ENCODE results near the gene NBAS.
"Not testable (repeated sequence)": the region's sequence is repeated elsewhere in the genome, so short reads cannot be mapped to it uniquely, and the experiment has no call there.

Gene NBAS

DNA sequence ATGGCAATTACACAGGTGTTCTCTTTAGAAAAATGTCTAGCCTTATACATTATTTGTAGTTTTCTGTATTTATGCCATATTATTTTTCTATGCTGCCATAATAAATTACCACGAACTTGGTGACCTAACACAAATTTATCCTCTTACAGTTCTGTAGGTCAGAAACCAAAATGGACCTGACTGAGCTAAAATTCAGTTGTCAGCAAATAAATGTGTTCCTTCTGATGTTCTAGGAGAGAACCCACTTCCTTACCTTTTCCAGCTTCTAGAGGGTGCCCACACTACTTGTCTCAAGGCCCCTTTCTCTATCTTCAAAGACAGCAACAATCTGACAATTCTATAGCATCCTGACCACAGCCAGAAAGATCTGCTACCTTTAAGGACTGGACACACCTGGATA lies 153.5 kb downstream of the NBAS start:
- Histone ChIP-seq H3K36me3 (peaks cover 11% of the 10 kb centered on the region), H3K4me2 (no peak overlapping the region), H3K27ac (no peak overlapping the region), H3K4me3 (no peak overlapping the region), H3K4me1 (no peaks in the 10 kb centered on the region), H4K20me1 (no peaks in the 10 kb centered on the region), H3K9me3 (no peaks in the 10 kb centered on the region), H3K9ac (no peak overlapping the region), H3K27me3 (no peaks in the 10 kb centered on the region)
- TF ChIP-seq Cebpa-rat (IDR thresholded peaks at IDR 0.05): no peak

- H4K20me1 ChIP-seq, H3K9ac ChIP-seq, H3K27me3 ChIP-seq, H3K4me3 ChIP-seq, H3K4me1 ChIP-seq, H3K27ac ChIP-seq, H3K36me3 ChIP-seq, H3K9me3 ChIP-seq, H3K4me2 ChIP-seq: not testable (repeated sequence)
Measured at GRCh38 chr2:15404511-15404910, 156.6 kb downstream of the NBAS start.

DNA sequence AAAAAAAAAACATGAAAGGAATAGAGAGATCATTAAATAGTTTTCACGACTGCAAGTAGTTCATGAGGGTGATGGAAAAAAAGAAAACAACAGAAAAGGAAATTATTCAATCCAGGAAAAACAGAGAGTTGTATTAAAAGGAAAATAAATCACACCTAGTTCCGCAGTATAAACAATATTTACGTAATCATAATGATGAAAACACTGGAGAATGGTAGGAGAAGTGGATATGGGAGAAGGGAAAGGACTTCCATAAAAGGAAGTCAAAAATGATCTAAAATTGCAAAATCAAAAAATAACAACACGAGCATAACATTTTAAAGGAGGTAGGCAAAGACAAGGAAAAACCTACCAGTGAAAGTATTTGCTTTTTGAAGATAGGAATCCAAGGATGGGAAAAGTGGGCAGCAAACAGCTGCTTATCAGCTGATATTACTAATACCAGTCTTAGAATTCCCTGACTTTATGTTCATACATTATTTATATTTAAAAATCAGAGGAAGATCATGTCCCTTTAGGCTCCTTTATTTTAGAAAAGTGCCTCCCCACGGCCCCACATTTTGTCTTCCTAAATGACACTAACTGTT lies 160.8 kb downstream of the NBAS start:
- Histone ChIP-seq H3K27me3 (no peaks in the 10 kb centered on the region), H3K4me2 (no peak overlapping the region), H3K4me1 (no peaks in the 10 kb centered on the region), H4K20me1 (no peaks in the 10 kb centered on the region), H3K36me3 (peaks cover 4% of the 10 kb centered on the region; the same call in 1 of the 2 replicates), H3K9ac (no peak overlapping the region), H3K9me3 (no peaks in the 10 kb centered on the region), H3K27ac (no peak overlapping the region), H3K4me3 (no peak overlapping the region)
- no peak for TF ChIP-seq Cebpa-rat (IDR thresholded peaks at IDR 0.05)

DNA sequence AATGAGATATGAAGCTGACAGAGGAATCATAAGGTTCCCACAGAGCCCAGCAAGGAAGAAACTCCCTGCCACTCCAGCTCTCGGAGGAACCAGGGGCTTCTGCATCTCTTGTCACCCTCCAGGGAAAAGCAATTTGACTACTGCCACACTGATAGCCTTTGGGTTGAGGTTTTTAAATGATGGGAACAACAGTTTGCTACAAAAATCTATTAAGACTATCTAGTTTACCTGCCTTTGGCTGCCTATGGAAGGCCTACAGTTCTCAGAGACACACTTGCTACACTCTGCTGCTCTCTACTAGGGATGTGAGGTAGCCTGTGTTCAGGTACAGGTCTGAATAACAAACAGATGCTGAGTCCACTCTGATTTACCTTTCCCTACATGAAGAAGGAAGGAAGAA lies 161.9 kb downstream of the NBAS start:
- Histone ChIP-seq H3K27me3 (no peaks in the 10 kb centered on the region), H3K4me3 (no peak overlapping the region), H3K36me3 (no peaks in the 10 kb centered on the region), H3K4me2 (no peak overlapping the region), H3K27ac (no peak overlapping the region), H3K9ac (no peak overlapping the region), H4K20me1 (no peaks in the 10 kb centered on the region), H3K4me1 (no peaks in the 10 kb centered on the region), H3K9me3 (no peaks in the 10 kb centered on the region)
- no peak for TF ChIP-seq Cebpa-rat (IDR thresholded peaks at IDR 0.05)

DNA sequence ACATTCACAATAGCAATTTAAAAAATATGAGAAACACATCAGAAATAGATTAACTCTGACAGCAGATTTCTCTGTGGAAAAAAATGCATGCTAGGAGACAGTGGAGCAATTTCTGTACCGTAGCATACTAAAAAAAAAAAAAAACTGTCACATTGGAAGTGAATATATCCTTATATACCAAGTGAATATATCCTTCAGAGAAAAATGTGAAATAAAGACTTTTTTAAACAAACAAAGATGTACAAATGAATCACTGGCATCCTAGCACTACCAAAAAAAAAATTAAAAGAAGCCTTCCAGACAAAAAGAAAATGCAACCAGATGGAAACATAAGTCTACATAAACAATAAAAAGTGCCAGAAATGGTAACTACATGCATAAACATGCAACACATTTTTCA lies 169.4 kb downstream of the NBAS start:
- Histone ChIP-seq H3K4me3 (no peak overlapping the region), H3K4me2 (no peak overlapping the region), H3K9ac (no peak overlapping the region), H3K27me3 (no peaks in the 10 kb centered on the region), H3K4me1 (no peaks in the 10 kb centered on the region), H3K27ac (no peak overlapping the region), H4K20me1 (no peaks in the 10 kb centered on the region), H3K36me3 (0 out of 2 replicates have a peak, but pooled peaks cover 4% of the 10 kb centered on the region), H3K9me3 (no peaks in the 10 kb centered on the region)
- TF ChIP-seq Cebpa-rat (IDR thresholded peaks at IDR 0.05): no peak

DNA sequence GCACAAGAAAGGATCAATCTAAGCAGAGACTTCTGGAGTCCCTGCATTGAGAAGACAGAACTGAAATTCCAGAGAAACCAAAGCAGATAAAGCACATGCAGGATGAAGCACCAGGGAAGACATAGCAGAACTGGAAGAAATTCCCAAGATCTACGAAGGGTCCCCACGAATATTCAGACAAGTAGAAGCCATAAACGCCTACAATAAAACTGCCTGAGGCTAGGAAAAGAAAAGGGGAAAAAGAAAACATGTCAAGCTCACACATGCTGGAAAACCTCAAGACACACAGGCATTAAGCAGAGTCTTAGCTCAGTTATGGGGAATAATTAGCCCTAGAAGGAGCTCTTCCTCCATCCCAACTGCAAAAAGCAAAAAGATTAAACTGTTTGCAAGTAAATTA lies 171.2 kb downstream of the NBAS start:
- Histone ChIP-seq H3K4me1 (no peaks in the 10 kb centered on the region), H3K27ac (no peak overlapping the region), H3K4me2 (no peak overlapping the region), H4K20me1 (no peaks in the 10 kb centered on the region), H3K27me3 (no peaks in the 10 kb centered on the region), H3K9me3 (no peaks in the 10 kb centered on the region), H3K36me3 (0 out of 2 replicates have a peak, but pooled peaks cover 4% of the 10 kb centered on the region), H3K9ac (no peak overlapping the region), H3K4me3 (no peak overlapping the region)
- TF ChIP-seq Cebpa-rat (IDR thresholded peaks at IDR 0.05): no peak

DNA sequence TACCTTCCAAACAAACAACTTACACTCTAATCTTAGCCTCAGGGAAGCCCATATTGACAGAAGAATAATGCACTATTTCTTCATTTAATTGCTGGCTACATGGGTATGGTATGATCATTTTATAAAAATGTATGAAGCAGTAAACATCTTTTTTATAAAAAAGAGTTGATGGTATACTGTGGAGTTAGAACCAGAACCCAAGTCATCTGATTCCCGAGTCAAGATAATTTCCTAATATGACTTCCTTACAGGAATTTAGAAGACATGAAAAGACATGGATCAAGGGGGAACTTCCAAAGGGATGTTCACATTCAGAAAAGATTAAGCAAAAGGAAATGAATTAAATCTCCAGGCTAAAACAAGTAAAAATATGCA lies 171.8 kb downstream of the NBAS start:
- H3K36me3 ChIP-seq: 0 out of 2 replicates have a peak, but pooled peaks cover 4% of the 10 kb centered on the region
- H3K4me1 ChIP-seq: no peaks in the 10 kb centered on the region
- no peak for TF ChIP-seq Cebpa-rat (IDR thresholded peaks at IDR 0.05)

DNA sequence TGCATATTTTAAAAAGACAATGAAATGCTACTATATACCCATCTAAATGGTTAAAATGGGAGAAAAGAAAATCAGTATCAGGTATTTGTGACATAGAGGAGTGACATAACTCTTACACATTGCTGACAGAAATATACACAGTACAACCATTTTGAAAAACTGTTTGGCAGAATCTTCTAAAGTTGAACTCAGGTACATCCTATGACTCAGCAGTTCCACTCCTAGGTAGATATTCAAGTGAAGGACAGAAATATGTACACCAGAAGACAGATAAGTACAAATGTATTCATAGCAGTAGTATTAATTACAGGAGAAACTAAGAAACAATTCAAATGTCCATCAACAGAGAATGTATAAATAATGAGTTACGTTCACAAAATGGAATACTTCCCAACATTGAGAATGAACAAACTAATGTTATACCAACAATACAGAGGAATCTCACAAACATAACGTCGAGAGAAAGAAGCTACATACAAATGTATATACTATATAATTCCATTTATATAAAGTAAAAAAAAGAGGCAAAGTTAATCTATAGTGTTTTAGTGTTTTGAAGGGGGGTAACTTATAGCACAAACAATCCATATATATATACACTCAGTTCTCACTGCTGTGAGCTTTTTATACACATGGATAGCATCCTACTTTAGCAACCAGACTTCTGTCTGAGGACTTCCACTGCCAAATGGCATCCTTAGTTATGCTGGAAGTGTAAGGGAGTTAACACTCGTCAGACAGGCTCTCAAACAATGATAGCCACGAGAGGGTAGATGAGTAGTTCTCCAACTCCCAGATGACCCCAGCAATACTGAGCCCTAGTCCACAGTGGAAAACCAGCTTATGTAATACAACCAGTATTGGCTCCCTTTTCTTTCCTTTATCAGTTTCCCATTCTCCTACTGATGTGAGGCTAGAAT lies 172.5 kb downstream of the NBAS start:
- no peak overlapping the region for H3K9ac ChIP-seq
- H3K4me3 ChIP-seq: no peak overlapping the region
- peaks cover 7% of the 10 kb centered on the region; the same call in 1 of the 2 replicates for H3K36me3 ChIP-seq
- H3K4me1 ChIP-seq: no peaks in the 10 kb centered on the region
- no peaks in the 10 kb centered on the region for H3K27me3 ChIP-seq
- no peak overlapping the region for H3K4me2 ChIP-seq
- H3K9me3 ChIP-seq: no peaks in the 10 kb centered on the region
- no peaks in the 10 kb centered on the region for H4K20me1 ChIP-seq
- TF ChIP-seq Cebpa-rat (IDR thresholded peaks at IDR 0.05): no peak
- H3K27ac ChIP-seq: no peak overlapping the region

More for the DNA sequence above, 171.8 kb downstream of the NBAS start:
- H3K9ac ChIP-seq: no peak overlapping the region
- no peaks in the 10 kb centered on the region for H3K9me3 ChIP-seq
- H3K4me3 ChIP-seq: no peak overlapping the region
- H3K27me3 ChIP-seq: no peaks in the 10 kb centered on the region
- no peak overlapping the region for H3K4me2 ChIP-seq
- no peaks in the 10 kb centered on the region for H4K20me1 ChIP-seq
- no peak overlapping the region for H3K27ac ChIP-seq

DNA sequence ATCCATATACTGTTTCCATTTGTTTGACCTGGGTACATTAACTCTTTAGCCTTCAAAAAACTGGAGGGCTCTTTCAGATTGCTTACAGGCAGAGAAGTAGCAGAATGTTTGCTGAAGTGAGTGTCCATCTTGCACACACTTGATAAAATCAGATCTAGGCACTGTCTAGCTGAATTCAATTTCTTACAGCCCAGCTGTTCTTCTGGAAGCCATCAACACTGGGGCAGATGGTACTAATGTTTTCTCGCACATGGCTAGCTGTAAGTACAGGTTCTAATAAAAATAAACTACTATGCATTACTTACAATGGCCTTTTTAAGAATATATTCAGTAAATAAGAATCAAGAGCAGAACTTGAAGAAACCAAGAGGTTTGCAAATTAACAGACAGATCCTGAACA lies 175.9 kb downstream of the NBAS start:
- Histone ChIP-seq H4K20me1 (no peaks in the 10 kb centered on the region), H3K4me2 (no peak overlapping the region), H3K9me3 (no peaks in the 10 kb centered on the region), H3K36me3 (peaks cover 18% of the 10 kb centered on the region; the same call in 1 of the 2 replicates), H3K27me3 (no peaks in the 10 kb centered on the region), H3K4me1 (no peaks in the 10 kb centered on the region), H3K9ac (no peak overlapping the region), H3K27ac (no peak overlapping the region), H3K4me3 (no peak overlapping the region)
- no peak for TF ChIP-seq Cebpa-rat (IDR thresholded peaks at IDR 0.05)

DNA sequence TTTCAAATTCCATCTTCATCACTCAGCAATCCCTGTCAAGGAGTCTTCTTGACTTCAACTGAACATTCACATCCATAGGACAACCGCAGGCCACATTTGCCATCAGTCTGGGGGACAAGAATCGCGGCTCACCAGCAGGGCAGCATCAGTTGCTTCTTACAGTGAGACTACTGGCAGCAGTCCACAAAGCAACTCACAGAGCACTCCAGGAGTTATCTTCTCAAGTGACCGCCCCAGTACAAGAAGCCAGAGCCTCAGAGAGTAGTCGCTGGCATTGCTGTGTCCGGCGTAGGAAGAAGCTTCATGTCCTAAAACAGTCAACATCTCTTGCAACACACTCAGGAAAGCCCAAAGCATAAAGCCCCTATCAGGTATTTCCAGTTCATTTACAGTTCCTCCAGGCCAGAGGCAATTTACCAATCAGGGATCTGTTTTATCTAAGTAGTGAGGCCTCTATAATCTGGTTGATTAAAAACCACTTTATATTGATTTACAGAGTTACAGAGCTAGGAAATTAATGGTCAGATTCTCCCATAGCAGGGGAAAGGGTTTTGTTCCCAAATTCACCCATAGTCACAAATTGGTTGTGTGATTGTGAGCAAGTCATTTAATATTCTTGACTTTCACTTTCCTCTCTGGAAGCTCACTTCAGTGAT lies 177.3 kb downstream of the NBAS start:
- H3K9ac ChIP-seq: no peak overlapping the region
- TF ChIP-seq Cebpa-rat (IDR thresholded peaks at IDR 0.05): no peak
- no peaks in the 10 kb centered on the region for H3K27me3 ChIP-seq
- no peak overlapping the region for H3K4me3 ChIP-seq
- H3K36me3 ChIP-seq: peaks cover 19% of the 10 kb centered on the region
- H4K20me1 ChIP-seq: no peaks in the 10 kb centered on the region
- H3K4me2 ChIP-seq: no peak overlapping the region
- no peak overlapping the region for H3K27ac ChIP-seq
- H3K9me3 ChIP-seq: no peaks in the 10 kb centered on the region
- no peaks in the 10 kb centered on the region; the same call in 1 of the 2 replicates for H3K4me1 ChIP-seq
